Duodenal mucosa (tissue), 2 donors: ENCODE measurements around the gene PDCD2L.

Source experiments
- H3K27ac ChIP-seq: one replicate; pipeline ENCODE4 v1.7.0; 2013; ENCODE audit warnings: low read depth, low read length
- H3K27me3 ChIP-seq, 2 donors: one replicate each; pipeline ENCODE4 v1.7.0; 2013; ENCODE audit warnings: low read length in 2 of 2, control low read depth in 1 of 2; ENCODE audit not compliant: insufficient read depth in 2 of 2, control insufficient read depth in 1 of 2
- H3K36me3 ChIP-seq, 2 donors: one replicate each; pipeline ENCODE4 v1.7.0; 2013; ENCODE audit warnings: low read length in 2 of 2, control low read depth in 1 of 2; ENCODE audit not compliant: insufficient read depth in 2 of 2, control insufficient read depth in 1 of 2
- H3K4me1 ChIP-seq, 2 donors: one replicate each; pipeline ENCODE4 v1.7.0; 2013; ENCODE audit warnings: low read length in 2 of 2, control low read depth in 1 of 2; ENCODE audit not compliant: insufficient read depth in 2 of 2, control insufficient read depth in 1 of 2
- H3K4me3 ChIP-seq, 2 donors: one replicate each; pipeline ENCODE4 v1.7.0; 2013; ENCODE audit warnings: low read length in 2 of 2, low read depth in 1 of 2
- H3K9ac ChIP-seq, 2 donors: one replicate each; pipeline ENCODE4 v1.7.0; 2013; ENCODE audit warnings: low read length in 2 of 2, low read depth in 1 of 2
- H3K9me3 ChIP-seq, 2 donors: one replicate each; pipeline ENCODE4 v1.7.0; 2013; ENCODE audit warnings: low read length in 2 of 2, control low read depth in 1 of 2; ENCODE audit not compliant: control insufficient read depth in 1 of 2

PDCD2L gene, protein sequence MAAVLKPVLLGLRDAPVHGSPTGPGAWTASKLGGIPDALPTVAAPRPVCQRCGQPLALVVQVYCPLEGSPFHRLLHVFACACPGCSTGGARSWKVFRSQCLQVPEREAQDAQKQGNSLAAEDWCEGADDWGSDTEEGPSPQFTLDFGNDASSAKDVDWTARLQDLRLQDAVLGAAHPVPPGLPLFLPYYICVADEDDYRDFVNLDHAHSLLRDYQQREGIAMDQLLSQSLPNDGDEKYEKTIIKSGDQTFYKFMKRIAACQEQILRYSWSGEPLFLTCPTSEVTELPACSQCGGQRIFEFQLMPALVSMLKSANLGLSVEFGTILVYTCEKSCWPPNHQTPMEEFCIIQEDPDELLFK

DNA sequence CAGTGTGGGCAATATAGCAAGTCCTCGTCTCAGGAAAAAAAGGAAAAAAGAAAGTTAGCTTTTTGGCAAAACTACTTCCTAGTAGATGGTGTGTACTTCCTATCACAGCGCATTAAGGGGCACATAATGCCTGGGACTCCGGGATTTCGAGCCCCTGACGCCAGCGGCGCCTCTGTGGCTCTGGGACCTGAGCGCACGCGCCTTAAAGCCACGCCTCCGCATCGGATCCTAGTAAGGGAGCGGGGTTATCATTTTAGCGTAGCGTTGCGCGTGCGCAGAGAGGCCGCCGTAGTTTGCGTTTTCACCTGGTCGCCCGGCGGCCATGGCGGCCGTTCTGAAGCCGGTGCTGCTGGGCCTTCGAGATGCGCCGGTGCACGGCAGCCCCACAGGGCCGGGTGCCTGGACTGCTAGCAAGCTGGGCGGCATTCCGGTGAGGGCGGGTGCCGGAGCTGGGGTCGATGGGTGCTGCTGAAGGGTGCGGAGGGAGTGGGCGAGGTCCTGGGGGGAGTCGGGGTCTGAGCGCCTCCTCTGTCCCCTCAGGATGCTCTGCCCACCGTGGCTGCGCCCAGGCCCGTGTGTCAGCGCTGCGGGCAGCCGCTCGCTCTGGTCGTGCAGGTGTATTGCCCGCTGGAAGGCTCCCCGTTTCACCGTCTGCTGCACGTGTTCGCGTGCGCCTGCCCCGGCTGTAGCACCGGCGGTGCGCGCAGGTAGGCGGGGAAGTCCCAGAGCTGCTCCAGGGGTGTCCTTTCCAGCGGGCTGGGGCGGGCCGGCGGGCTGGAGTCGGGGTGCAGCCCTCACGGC, at the start of gene PDCD2L:
TSS of gene PDCD2L (plus strand) at position 291 of the 801 bp plus-strand sequence. CDS start at position 323, 32 bp downstream.
- Histone ChIP-seq H3K9ac (peak within 1 kb of the TSS; percentile 73 to 84), H3K27ac (no peak within 1 kb of the TSS), H3K9me3 (no peaks in the 10 kb centered on the region), H3K36me3 (peaks cover 8 to 22% of the 10 kb centered on the region in 2 donors), H3K4me1 (peaks cover 0 to 5% of the 10 kb centered on the region in 2 donors), H3K4me3 (peak within 1 kb of the TSS; percentile 87 to 99), H3K27me3 (no peaks in the 10 kb centered on the region)

DNA sequence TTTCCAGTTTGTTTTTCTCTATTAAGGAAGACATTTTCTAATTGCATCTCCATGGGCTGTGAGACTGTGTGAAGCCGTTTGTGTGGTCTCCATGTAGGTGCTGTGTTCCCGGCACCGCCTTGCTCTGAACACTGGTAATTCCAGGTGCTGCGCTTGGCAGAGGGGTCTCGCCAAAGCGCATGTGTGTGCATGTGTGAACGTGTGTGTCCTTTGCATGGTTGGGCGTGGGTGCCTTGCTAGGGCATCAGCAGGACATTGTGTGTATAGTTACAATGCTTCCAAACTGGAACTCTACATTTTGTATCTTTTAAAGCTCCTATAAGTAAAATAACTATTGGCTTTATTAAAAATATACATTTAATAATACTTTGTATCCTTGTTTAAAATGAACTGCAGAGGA, 49.0 kb upstream of the PDCD2L start:
- H3K27ac ChIP-seq = no peak overlapping the region
- H3K27me3 ChIP-seq = no peaks in the 10 kb centered on the region
- peaks cover 11 to 27% of the 10 kb centered on the region in 2 donors for H3K36me3 ChIP-seq
- H3K9me3 ChIP-seq = no peaks in the 10 kb centered on the region
- H3K4me3 ChIP-seq = no peak overlapping the region
- H3K4me1 ChIP-seq = peaks cover 15 to 17% of the 10 kb centered on the region in 2 donors
- H3K9ac ChIP-seq = no peak overlapping the region

DNA sequence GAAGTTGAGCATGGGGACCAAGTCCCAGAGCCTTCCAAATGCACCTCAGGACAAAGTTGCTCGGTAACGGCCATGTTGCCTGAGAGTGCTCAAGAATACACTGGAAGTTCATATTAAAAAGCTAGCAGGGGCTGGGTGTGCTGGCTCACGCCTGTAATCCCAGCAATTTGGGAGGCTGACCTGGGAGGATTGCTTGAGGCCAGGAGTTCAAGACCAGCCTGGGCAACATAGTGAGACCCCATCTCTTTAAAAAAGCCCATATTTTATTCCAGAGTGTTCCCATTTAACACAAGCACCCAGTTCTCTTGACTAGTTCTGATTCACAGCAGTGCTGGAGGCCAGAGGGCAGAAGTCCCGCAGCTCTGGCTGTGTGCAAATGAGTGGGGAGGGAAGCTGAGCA, 47.3 kb upstream of the PDCD2L start:
- Histone ChIP-seq H3K9ac (no peak overlapping the region), H3K36me3 (peaks cover 9 to 20% of the 10 kb centered on the region in 2 donors), H3K4me3 (no peak overlapping the region), H3K4me1 (peaks cover 13 to 15% of the 10 kb centered on the region in 2 donors), H3K27ac (no peak overlapping the region), H3K9me3 (no peaks in the 10 kb centered on the region), H3K27me3 (no peaks in the 10 kb centered on the region)

DNA sequence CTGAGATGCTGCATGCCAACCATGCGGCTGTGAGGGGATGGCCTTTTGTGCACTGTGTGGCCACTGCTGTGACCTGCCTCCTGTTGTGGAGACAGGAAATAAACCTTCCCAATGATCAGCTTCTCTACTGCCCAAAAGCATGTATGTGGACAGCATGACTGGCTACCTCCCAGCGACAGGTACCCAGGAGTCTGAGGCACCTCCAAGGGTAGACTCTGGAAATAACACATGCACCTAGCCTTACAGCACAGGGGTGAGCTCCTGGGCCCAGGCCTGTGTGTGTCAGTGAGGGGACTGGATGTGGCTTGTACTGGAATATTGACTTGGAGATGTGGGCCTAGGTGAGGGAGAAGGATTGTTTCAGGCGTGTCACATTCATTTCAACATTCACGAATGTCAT, 46.8 kb upstream of the PDCD2L start:
- Histone ChIP-seq H3K9me3 (no peaks in the 10 kb centered on the region), H3K4me1 (peaks cover 13 to 15% of the 10 kb centered on the region in 2 donors), H3K4me3 (no peak overlapping the region), H3K36me3 (peaks cover 9 to 18% of the 10 kb centered on the region in 2 donors), H3K27ac (no peak overlapping the region), H3K27me3 (no peaks in the 10 kb centered on the region), H3K9ac (no peak overlapping the region)

DNA sequence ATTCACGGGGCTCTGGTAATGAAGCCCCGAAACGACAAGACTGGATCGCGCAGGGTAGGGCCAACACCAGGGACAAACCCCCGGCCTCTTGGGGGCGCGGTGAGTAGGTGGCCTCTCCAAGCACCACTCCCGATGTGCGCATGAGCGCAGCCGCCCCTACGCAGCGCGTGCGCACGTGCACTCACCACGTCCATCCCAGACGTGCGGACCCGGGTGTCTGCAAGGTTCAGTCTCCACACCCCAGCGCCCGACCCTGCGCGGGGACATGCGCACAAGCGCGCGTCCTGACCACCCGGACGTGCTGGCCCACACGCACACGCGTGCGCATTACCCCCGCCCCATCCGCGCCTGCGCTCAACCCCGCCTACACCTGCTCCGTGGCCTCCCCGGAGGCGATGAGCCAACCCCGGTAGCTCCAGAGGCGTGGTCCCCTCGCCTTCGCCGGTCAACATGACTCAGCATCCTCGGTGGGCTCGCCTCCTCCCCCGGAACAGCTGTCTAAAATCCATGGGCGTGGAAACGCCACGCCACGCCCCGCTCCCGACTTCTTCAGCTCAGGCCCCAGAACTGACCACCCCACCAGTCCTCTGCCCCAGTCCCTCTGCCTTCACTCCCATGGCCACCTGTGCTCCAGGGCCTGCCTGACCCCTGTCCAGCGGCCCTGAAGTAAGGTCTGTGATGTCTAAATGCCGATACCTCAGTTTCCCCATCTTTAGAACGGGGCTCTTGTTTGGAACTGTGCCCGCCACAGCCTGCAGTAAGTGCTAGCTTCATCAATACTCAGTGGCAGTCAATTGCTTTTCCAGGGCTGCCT, 44.9 kb upstream of the PDCD2L start:
- H3K9me3 ChIP-seq = no peaks in the 10 kb centered on the region
- H3K36me3 ChIP-seq = peaks cover 0 to 7% of the 10 kb centered on the region in 2 donors
- H3K4me1 ChIP-seq = peaks cover 13 to 15% of the 10 kb centered on the region in 2 donors
- H3K4me3 ChIP-seq = peak overlapping the region; percentile 77 to 85
- H3K9ac ChIP-seq = peak overlapping the region; percentile 67 to 79
- H3K27ac ChIP-seq = peak overlapping the region; percentile 73
- no peaks in the 10 kb centered on the region for H3K27me3 ChIP-seq

DNA sequence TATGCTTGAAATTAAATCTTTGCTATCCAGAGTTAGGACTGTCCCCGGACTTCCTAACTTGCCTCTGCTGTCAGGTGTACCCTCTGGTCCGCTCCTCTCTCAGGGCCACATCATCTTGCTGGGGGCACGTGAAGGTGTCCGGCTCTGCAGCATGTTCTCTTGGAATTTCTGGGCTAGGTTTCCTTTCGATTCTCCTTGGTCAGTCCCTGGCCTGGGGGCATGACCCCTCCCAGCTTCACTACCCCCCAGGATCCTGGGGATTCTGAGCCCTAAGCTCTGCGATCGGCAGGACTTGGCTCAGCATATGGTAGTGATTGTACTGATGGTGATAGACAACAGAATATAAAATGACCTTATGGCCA, 44.3 kb upstream of the PDCD2L start:
- Histone ChIP-seq H3K36me3 (peaks cover 0 to 4% of the 10 kb centered on the region in 2 donors), H3K9me3 (no peaks in the 10 kb centered on the region), H3K27ac (peak overlapping the region; percentile 73), H3K4me1 (peaks cover 13 to 18% of the 10 kb centered on the region in 2 donors), H3K27me3 (no peaks in the 10 kb centered on the region), H3K4me3 (peak overlapping the region; percentile 77 to 85), H3K9ac (peak overlapping the region; percentile 64 to 79)

DNA sequence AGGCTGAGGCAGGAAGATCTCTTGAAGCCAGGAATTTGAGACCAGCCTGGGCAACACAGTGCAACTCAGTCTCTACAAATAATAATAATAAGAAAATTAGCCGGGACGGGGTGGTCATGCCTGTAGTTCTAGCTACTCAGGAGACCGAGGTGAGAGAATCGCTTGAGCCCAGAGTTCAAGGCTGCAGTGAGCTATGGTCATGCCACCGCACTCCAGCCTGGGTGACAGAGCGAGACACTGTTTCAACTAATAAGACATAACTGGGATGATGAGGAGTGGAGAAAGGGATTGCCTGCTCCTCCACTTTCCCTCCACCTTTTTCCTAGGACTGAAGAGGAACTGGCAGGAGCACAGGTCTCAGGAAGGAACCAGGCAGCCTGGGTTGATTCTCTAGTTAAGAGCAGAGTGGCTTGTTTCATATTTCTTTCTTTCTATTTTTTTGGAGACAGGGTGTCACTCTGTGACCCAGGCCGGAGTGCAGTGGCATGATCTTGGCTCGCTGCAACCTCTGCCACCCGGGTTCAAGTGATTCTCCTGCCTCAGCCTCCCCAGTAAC, 43.8 kb upstream of the PDCD2L start:
- Histone ChIP-seq H3K27me3 (no peaks in the 10 kb centered on the region), H3K4me1 (peaks cover 13 to 18% of the 10 kb centered on the region in 2 donors), H3K9me3 (no peaks in the 10 kb centered on the region), H3K9ac (no peak overlapping the region), H3K36me3 (no peaks in the 10 kb centered on the region), H3K27ac (no peak overlapping the region), H3K4me3 (no peak overlapping the region)

DNA sequence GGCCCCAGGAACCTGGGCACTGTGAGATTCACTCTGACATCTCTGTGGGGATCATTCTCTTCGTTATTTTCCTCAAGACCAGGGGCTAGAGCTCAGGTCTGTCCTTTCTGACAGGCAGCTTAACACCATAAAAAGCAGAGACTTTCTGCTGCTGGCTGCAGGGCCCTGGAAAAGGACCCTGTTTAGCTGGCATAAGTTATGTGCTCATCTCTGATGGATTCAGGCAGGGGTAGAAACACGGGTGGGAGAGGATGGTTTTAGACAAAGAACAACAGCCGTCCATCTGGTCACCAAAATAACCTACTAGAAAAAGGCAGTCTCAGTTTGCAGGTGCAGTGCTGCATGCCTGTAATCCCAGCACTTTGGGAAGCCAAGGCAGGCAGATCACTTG, 41.5 kb upstream of the PDCD2L start:
- H3K36me3 ChIP-seq = peaks cover 6 to 15% of the 10 kb centered on the region in 2 donors
- no peak overlapping the region for H3K4me3 ChIP-seq
- no peak overlapping the region for H3K27ac ChIP-seq
- no peak overlapping the region for H3K9ac ChIP-seq
- no peaks in the 10 kb centered on the region for H3K27me3 ChIP-seq
- no peaks in the 10 kb centered on the region for H3K9me3 ChIP-seq
- peaks cover 30 to 38% of the 10 kb centered on the region in 2 donors for H3K4me1 ChIP-seq

DNA sequence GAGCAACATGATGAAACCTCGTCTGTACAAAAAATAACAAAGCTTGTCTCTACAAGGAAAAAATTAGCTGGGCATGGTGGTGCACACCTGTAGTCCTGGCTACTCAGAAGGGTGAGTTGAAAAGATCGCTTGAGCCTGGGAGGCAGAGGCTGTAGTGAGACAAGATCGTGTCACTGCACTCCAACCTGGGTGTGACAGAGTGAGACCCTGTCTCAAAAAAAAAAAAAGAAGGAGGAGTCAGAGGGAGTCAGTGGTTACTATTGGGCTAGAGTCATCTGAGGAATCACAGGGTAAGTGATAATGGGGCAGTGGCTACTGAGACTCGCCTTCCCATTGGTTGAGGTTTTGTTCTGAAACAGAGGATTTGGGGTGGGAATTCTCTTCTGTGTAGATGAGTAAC, 41.1 kb upstream of the PDCD2L start:
- Histone ChIP-seq H3K27me3 (no peaks in the 10 kb centered on the region), H3K4me3 (no peak overlapping the region), H3K36me3 (peaks cover 8 to 19% of the 10 kb centered on the region in 2 donors), H3K9me3 (no peaks in the 10 kb centered on the region), H3K9ac (no peak overlapping the region), H3K4me1 (peaks cover 30 to 39% of the 10 kb centered on the region in 2 donors), H3K27ac (no peak overlapping the region)
